Coronary artery (tissue), 2 donors: ENCODE measurements around the gene VWCE.
A peak's percentile ranks its signal among the peaks of the same experiment; 100 is the strongest.

Source experiments
- DNase-seq: peaks from one replicate; pipeline ENCODE4 v3.0.0-alpha.2; 2017; ENCODE audit warnings: low spot score
- H3K27ac ChIP-seq, 2 donors: fragments of 200-600 bp; sonication (generic); one replicate each; pipeline ENCODE4 v1.5.1; 2016 to 2019
- H3K4me3 ChIP-seq: fragments of 200-600 bp; sonication (generic); 2 replicates; pipeline ENCODE4 v1.5.1; 2016; ENCODE audit warnings: mild to moderate bottlenecking, moderate library complexity
- CTCF ChIP-seq: fragments of 200-600 bp; sonication (generic); IDR thresholded peaks from one replicate; pipeline ENCODE4 v1.5.1; 2019; ENCODE audit warnings: antibody characterized with exemption

The VWCE gene

GRCh38 chr11:61295596-61295926 is 445 bp upstream of the VWCE start:
- no peak for DNase-seq
- Histone ChIP-seq H3K4me3 (peak overlapping the region; percentile 84), H3K27ac (no peak overlapping the region)
- no peak for TF ChIP-seq CTCF

- no peak for TF ChIP-seq CTCF
- peak overlapping the region in 1 of 2 donors; percentile 7 for H3K27ac ChIP-seq
- peak overlapping the region; percentile 84 for H3K4me3 ChIP-seq
- DNase-seq, result peak; percentile 76
These were observed 1.0 kb downstream of the VWCE start for GRCh38 chr11:61293867-61294716.

GRCh38 chr11:61292356-61292755 is 2.8 kb downstream of the VWCE start:
- TF ChIP-seq CTCF, result no peak
- Histone ChIP-seq H3K4me3 (no peak overlapping the region), H3K27ac (no peak overlapping the region)
- no peak for DNase-seq

GRCh38 chr11:61290905-61291690 is 4.0 kb downstream of the VWCE start:
- no peak for TF ChIP-seq CTCF
- H3K27ac ChIP-seq, result no peak overlapping the region
- DNase-seq, result no peak
- H3K4me3 ChIP-seq, result no peak overlapping the region

GRCh38 chr11:61287338-61287977 is 7.7 kb downstream of the VWCE start:
- no peak overlapping the region for H3K4me3 ChIP-seq
- TF ChIP-seq CTCF, result no peak
- no peak for DNase-seq
- no peak overlapping the region for H3K27ac ChIP-seq

GRCh38 chr11:61283613-61284012 is 11.5 kb downstream of the VWCE start:
- H3K4me3 ChIP-seq, result no peak overlapping the region
- DNase-seq, result no peak
- H3K27ac ChIP-seq, result no peak overlapping the region
- TF ChIP-seq CTCF, result no peak
